Pulmonary artery endothelial cell (primary cell): ENCODE data around the gene ACBD4. TPM values are rescaled to one million over a fixed set of nuclear protein-coding genes. Genes with fewer than 3 reads are reported as not detected.

ENCODE experiments used
- DNase-seq: peaks from one replicate; pipeline ENCODE4 v3.0.0-alpha.2; 2011; ENCODE audit warnings: low read depth, low spot score
- total RNA-seq: library from RNA; depleted of rRNA; stranded (reverse); fragments of >200 nt; gene quantifications from 2 replicates; pipeline ENCODE4 v1.2.3, GENCODE V29; 2014

The ACBD4 gene
- total RNA-seq, 1 donor from 2014 or later = 5.5 TPM

DNA sequence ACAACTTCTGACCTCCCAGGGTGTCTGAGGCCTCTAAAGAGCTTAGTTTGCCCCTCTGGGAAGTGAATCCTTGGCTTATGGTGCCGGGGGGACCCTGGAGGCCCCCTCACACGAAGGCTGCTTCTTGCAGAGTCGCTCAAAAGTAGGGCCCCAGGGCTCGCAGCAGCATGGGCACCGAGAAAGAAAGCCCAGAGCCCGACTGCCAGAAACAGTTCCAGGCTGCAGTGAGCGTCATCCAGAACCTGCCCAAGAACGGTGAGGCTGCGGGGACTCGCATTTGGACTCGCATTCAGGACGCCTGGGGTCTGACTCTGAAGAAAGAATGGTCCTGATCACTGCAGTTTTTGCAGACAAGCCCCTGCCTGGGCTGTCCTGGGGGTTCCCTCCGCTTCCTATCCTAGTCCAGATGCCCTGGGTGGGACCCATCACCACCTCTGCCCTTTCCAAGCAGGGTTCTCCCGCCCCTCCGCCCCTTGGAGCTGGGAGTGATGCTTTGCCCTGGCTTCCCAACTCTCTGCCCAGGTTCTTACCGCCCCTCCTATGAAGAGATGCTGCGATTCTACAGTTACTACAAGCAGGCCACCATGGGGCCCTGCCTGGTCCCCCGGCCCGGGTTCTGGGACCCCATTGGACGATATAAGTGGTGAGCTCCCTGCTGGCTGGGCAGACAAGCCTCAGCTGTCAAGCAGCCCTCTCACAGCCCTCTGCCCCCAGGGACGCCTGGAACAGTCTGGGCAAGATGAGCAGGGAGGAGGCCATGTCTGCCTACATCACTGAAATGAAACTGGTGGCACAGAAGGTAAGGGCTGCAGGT, 698 bp downstream of the ACBD4 start:
- DNase-seq = no peak

- no peak for DNase-seq
Observed at GRCh38 chr17:45136846-45137560, 1.5 kb downstream of the ACBD4 start.

DNA sequence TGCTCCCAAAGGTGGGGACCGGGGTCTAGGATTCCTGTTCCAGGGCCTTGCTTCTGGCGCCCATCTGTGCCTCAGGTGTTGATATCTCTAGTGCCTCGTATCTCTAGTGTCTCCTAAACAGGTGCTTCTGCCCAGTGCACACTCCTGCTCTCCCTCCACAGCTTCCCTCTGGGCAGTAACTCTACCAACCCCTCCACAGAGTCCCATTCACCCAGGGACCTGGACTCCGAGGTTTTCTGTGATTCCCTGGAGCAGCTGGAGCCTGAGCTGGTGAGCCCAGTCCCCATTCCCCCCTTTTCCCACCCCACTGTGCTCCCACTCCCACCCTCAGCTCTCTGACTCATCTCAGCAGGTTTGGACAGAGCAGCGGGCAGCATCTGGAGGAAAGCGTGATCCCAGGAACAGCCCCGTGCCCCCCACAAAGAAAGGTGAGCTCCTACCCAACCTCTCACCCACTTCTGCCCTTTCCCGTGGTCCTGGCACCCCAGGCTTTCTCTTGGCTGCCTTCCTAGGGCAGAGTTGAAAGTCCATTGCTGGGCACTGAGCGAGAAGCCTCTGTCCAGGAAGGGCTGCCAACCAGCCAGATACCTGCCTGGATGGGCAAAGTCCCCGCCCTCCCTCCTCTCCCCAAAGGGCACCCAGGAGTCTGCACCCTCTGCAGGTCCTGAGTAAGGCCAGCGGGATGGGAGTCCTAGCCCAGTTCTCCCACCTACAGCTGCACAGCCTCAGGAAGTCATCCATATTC, 2.2 kb downstream of the ACBD4 start:
- no peak for DNase-seq

GRCh38 chr17:45138911-45139532, 3.5 kb downstream of the ACBD4 start:
- no peak for DNase-seq

DNA sequence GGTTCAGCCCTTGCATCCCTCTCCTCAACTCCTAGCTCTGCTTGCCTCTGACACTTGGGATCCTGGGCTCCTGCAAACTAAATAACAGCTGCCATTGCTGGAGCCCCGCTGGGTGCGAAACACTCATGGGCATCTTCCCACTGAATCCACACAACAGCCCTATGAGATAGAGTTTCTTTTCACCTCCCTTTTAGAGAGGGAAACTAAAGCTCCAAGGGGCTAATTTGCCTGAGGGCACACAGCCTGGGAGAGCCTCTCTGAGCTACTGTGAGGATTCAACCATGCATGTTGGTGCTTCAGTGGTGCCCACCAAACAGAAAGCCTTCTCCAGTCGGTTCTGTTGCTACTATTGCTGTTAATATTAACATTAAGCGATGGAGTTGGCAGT, 4.0 kb downstream of the ACBD4 start:
- DNase-seq = no peak

- DNase-seq = no peak
Observed at GRCh38 chr17:45143094-45143670, 7.7 kb downstream of the ACBD4 start.

DNA sequence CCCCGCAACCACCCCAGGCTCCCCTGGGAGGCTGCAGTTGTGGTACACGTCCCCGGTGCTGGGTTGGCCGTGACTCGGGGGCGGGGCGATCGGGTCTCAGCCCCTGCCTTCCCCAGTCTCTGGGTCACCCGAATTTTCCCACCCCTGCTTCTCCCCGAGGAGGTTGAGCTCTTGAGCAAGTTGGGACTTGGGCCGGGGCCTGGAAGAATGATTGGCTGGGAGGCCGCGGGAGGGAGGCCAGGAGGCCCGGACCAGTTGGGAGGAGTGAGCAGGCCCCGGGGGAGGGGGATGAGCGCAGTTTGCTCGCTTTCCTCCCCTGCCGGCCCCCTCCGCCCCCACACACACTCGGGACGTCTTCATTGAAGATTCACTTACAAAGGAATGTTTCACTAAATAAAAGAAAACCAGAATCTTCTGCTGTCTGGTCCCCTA, 8.3 kb downstream of the ACBD4 start:
- DNase-seq = no peak

GRCh38 chr17:45144199-45145034, 8.9 kb downstream of the ACBD4 start:
- no peak for DNase-seq

GRCh38 chr17:45145035-45145389, 9.5 kb downstream of the ACBD4 start:
- no peak for DNase-seq

GRCh38 chr17:45146166-45146565, 10.7 kb downstream of the ACBD4 start:
- DNase-seq = no peak

DNA sequence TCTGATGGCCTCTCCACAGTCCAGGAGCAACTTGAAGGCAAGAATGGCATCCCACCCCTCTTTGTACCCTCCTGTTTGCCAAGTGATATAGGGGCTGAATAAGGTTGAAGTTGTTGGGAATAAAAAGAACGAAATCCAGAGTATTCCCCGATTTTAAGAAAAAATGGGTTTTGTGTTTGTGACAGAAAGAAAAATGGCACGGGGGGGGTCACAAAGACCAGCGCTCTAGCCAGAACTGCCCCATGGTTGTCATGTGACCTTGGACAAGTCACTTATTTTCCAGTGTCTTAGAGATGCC, 11.1 kb downstream of the ACBD4 start:
- DNase-seq = no peak

DNA sequence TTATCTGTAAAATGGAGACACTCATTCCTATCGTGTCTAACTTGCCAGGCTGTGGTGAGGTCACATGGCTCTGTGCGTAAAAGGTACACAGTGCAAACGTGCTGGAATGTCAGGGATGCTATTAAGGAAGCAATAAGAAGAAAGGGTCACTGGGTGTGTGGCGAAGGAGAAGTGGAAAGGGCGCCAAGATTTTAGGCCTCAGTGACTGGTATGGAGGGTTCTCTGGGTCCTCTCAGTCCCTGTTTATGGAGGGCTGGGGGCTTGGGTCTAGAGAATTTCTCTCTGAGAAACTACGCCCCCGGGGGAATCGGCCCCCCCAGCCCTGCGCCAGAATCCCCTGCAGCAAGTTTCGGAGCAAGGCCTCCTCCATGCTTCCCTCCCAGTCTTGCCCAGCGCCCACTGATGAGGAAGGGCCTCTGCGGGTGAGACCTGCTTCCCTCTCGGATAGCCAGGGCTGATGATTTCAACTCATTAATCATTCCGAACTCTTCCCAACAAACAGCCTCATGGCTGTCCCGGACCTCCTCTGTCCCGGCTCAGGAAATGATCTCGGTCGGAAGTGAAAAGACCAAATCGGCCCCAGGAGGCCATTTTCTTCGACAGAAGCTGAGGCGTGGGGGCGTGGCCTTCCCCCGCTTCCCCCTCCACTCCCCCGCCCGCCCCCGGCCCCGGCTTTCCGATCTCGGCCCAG, 11.5 kb downstream of the ACBD4 start:
- no peak for DNase-seq

DNA sequence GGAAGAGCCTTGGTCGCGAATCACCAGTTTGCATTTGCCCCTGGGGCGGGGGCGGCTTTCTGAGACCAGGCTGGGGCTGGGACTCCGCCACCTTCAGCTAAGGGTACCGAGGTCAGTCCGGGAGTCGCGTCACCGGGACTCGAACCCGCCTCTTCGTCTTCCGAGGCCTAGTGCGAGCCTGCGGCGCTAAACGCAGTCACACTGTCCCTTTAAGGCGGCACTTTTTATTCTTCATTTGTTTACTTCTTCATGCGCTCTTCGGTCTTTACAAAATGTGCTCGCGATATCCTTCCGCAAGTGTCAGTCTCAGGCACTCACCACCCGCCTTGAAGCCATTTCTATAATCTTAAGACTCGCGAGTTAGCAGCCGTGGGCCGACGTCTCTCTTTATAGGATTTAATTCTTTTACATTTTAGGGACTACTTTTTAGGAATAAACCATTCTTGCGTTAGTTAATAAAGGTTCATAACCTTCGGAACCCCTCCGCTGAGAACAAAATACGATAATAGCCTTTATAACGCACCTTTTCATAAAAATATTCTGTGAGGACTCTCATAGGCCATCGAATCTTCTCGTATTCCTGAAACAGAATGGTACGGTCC, 12.2 kb downstream of the ACBD4 start:
- peak; percentile 78 for DNase-seq

- peak; percentile 99 for DNase-seq
Observed at GRCh38 chr17:45148183-45149036, 12.9 kb downstream of the ACBD4 start, which contains the start of gene HEXIM1. HEXIM1 (plus strand) TSS chr17:45148475; CDS start chr17:45149191, 716 bp downstream.

GRCh38 chr17:45149037-45149668, 13.7 kb downstream of the ACBD4 start:
- no peak for DNase-seq

DNA sequence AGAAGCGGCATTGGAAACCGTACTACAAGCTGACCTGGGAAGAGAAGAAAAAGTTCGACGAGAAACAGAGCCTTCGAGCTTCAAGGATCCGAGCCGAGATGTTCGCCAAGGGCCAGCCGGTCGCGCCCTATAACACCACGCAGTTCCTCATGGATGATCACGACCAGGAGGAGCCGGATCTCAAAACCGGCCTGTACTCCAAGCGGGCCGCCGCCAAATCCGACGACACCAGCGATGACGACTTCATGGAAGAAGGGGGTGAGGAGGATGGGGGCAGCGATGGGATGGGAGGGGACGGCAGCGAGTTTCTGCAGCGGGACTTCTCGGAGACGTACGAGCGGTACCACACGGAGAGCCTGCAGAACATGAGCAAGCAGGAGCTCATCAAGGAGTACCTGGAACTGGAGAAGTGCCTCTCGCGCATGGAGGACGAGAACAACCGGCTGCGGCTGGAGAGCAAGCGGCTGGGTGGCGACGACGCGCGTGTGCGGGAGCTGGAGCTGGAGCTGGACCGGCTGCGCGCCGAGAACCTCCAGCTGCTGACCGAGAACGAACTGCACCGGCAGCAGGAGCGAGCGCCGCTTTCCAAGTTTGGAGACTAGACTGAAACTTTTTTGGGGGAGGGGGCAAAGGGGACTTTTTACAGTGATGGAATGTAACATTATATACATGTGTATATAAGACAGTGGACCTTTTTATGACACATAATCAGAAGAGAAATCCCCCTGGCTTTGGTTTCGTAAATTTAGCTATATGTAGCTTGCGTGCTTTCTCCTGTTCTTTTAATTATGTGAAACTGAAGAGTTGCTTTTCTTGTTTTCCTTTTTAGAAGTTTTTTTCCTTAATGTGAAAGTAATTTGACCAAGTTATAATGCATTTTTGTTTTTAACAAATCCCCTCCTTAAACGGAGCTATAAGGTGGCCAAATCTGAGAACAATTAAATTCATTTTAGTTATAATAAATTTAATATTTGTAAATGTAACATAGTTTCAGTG, 14.5 kb downstream of the ACBD4 start:
- no peak for DNase-seq
